ENCODE data around the gene DMKN. TPM values are rescaled to one million over a fixed set of nuclear protein-coding genes. Genes with fewer than 3 reads are reported as not detected.

The DMKN gene
- total and polyA plus RNA-seq, 4 donors: 1.4 to 9.4 (median 2.4) TPM

DNA sequence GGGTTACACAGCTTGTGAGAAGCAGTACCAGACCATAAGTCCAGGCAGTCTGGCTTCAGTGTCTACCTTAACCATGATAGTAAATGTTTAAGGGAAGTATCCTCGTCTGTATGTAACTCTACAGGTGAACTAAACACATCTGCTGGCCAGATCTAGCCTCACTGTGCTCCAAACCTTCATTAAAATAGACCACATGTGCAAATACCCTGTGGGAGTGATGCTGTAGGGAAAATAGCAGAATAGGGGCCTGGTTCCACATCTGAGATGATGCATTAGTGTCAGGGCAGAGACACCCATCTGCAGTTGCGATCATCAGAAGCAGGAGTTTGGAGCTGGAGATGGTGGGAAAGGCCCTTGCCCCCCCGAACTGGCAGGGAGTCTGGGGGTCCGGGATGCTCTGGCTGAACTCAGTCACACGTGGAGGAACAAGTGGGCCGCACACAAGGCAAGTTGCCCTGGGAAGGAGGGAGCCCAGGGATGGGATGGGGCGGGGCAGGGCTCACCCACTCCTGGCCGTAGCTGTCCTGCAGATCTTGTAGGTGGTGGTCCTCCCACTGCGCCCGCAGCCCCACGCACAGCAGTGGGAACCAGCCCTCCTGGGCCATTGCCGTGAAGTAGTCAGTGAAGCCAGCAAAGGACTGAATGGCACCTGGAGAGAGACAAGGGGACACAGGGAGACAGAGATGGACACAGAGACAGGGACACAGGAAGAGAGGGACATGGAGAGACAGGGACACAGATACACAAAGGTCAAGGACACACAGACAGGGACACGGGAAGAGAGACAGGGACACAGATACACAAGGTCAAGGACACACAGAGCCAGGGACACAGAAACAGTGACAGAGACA, 39.3 kb upstream of the DMKN start:
- 72% methylated on average over 13 of the region's 13 CpGs for WGBS
- Histone ChIP-seq H3K4me1 (ENCODE audit: control insufficient read depth in 4 of 4, insufficient read depth in 4 of 4, low read length in 3 of 4) (peaks cover 0 to under 1% (median 0%) of the 10 kb centered on the region in 4 donors), H3K27me3 (ENCODE audit: control insufficient read depth in 4 of 4, insufficient read depth in 4 of 4, low read length in 3 of 4) (no peaks in the 10 kb centered on the region), H3K9ac (ENCODE audit: low read depth in 1 of 2, low read length in 2 of 2) (no peak overlapping the region), H3K27ac (ENCODE audit: low read depth in 1 of 2, low read length in 2 of 2) (no peak overlapping the region), H3K4me3 (ENCODE audit: low read depth in 1 of 3, low read length in 3 of 3) (no peak overlapping the region), H3K9me3 (ENCODE audit: control insufficient read depth in 4 of 4, low read length in 3 of 4) (no peaks in the 10 kb centered on the region), H3K36me3 (ENCODE audit: control insufficient read depth in 4 of 4, insufficient read depth in 3 of 4, low read depth in 1 of 4, low read length in 3 of 4) (no peaks in the 10 kb centered on the region)
- TF ChIP-seq, protein P1, sequence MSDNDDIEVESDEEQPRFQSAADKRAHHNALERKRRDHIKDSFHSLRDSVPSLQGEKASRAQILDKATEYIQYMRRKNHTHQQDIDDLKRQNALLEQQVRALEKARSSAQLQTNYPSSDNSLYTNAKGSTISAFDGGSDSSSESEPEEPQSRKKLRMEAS (IDR thresholded peaks at IDR 0.05): no peak
- no peak for TF ChIP-seq FOXA2 (IDR thresholded peaks at IDR 0.05)
- TF ChIP-seq, protein P2, sequence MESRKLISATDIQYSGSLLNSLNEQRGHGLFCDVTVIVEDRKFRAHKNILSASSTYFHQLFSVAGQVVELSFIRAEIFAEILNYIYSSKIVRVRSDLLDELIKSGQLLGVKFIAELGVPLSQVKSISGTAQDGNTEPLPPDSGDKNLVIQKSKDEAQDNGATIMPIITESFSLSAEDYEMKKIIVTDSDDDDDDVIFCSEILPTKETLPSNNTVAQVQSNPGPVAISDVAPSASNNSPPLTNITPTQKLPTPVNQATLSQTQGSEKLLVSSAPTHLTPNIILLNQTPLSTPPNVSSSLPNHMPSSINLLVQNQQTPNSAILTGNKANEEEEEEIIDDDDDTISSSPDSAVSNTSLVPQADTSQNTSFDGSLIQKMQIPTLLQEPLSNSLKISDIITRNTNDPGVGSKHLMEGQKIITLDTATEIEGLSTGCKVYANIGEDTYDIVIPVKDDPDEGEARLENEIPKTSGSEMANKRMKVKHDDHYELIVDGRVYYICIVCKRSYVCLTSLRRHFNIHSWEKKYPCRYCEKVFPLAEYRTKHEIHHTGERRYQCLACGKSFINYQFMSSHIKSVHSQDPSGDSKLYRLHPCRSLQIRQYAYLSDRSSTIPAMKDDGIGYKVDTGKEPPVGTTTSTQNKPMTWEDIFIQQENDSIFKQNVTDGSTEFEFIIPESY (IDR thresholded peaks at IDR 0.05): no peak
- TF ChIP-seq HNF4A (conservative IDR thresholded peaks at IDR 0.05): no peak
- TF ChIP-seq TAF1 (conservative IDR thresholded peaks at IDR 0.05): no peak
- no peak for TF ChIP-seq NR2F2 (IDR thresholded peaks at IDR 0.05)
- TF ChIP-seq, protein P3, sequence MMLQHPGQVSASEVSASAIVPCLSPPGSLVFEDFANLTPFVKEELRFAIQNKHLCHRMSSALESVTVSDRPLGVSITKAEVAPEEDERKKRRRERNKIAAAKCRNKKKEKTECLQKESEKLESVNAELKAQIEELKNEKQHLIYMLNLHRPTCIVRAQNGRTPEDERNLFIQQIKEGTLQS (IDR thresholded peaks at IDR 0.05): no peak
- no peak for TF ChIP-seq GABPA (IDR thresholded peaks at IDR 0.05 in 1 of 2, conservative IDR thresholded peaks at IDR 0.05 in 1 of 2)
- TF ChIP-seq FOXA1 (IDR thresholded peaks at IDR 0.05): no peak
- no peak for TF ChIP-seq RAD21 (IDR thresholded peaks at IDR 0.05)
- TF ChIP-seq JUND (IDR thresholded peaks at IDR 0.05): no peak
- no peak for TF ChIP-seq EGR1 (IDR thresholded peaks at IDR 0.05; ENCODE audit: low read depth in 2 of 2)
- no peak for TF ChIP-seq YY1 (IDR thresholded peaks at IDR 0.05)
- TF ChIP-seq, protein P4, sequence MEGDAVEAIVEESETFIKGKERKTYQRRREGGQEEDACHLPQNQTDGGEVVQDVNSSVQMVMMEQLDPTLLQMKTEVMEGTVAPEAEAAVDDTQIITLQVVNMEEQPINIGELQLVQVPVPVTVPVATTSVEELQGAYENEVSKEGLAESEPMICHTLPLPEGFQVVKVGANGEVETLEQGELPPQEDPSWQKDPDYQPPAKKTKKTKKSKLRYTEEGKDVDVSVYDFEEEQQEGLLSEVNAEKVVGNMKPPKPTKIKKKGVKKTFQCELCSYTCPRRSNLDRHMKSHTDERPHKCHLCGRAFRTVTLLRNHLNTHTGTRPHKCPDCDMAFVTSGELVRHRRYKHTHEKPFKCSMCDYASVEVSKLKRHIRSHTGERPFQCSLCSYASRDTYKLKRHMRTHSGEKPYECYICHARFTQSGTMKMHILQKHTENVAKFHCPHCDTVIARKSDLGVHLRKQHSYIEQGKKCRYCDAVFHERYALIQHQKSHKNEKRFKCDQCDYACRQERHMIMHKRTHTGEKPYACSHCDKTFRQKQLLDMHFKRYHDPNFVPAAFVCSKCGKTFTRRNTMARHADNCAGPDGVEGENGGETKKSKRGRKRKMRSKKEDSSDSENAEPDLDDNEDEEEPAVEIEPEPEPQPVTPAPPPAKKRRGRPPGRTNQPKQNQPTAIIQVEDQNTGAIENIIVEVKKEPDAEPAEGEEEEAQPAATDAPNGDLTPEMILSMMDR (IDR thresholded peaks at IDR 0.05; ENCODE audit: low read depth, low read length, missing input control): no peak
- TF ChIP-seq RXRA (IDR thresholded peaks at IDR 0.05): no peak
- no peak for TF ChIP-seq SP1 (IDR thresholded peaks at IDR 0.05)
- no peak for TF ChIP-seq HNF4G (IDR thresholded peaks at IDR 0.05)
- TF ChIP-seq, protein P5, sequence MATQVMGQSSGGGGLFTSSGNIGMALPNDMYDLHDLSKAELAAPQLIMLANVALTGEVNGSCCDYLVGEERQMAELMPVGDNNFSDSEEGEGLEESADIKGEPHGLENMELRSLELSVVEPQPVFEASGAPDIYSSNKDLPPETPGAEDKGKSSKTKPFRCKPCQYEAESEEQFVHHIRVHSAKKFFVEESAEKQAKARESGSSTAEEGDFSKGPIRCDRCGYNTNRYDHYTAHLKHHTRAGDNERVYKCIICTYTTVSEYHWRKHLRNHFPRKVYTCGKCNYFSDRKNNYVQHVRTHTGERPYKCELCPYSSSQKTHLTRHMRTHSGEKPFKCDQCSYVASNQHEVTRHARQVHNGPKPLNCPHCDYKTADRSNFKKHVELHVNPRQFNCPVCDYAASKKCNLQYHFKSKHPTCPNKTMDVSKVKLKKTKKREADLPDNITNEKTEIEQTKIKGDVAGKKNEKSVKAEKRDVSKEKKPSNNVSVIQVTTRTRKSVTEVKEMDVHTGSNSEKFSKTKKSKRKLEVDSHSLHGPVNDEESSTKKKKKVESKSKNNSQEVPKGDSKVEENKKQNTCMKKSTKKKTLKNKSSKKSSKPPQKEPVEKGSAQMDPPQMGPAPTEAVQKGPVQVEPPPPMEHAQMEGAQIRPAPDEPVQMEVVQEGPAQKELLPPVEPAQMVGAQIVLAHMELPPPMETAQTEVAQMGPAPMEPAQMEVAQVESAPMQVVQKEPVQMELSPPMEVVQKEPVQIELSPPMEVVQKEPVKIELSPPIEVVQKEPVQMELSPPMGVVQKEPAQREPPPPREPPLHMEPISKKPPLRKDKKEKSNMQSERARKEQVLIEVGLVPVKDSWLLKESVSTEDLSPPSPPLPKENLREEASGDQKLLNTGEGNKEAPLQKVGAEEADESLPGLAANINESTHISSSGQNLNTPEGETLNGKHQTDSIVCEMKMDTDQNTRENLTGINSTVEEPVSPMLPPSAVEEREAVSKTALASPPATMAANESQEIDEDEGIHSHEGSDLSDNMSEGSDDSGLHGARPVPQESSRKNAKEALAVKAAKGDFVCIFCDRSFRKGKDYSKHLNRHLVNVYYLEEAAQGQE (IDR thresholded peaks at IDR 0.05): no peak
- DNase-seq (ENCODE audit: low spot score): no peak
